Upper lobe of right lung (tissue), 1 donor: ENCODE results near the gene STARD8. TPM values are rescaled to one million over a fixed set of nuclear protein-coding genes. Genes with fewer than 3 reads are reported as not detected.
A peak's percentile ranks its signal among the peaks of the same experiment; 100 is the strongest.
"Not testable (repeated sequence)": the region's sequence is repeated elsewhere in the genome, so short reads cannot be mapped to it uniquely, and the experiment has no call there.

Experiments
- ATAC-seq: fragments of 200-7000 bp; cut with Tn5 transposase; one replicate; pipeline ENCODE4 v1.9.1; 2020; ENCODE audit warnings: mild to moderate bottlenecking, moderate library complexity
- DNase-seq: peaks from one replicate; pipeline ENCODE4 v3.0.0-alpha.2; 2020
- H3K27ac ChIP-seq: fragments of 200-600 bp; one replicate; pipeline ENCODE4 v1.8.0; 2022
- H3K27me3 ChIP-seq: fragments of 200-600 bp; one replicate; pipeline ENCODE4 v1.8.0; 2022; ENCODE audit warnings: mild to moderate bottlenecking
- H3K36me3 ChIP-seq: fragments of 200-600 bp; one replicate; pipeline ENCODE4 v1.8.0; 2022
- H3K4me1 ChIP-seq: fragments of 200-600 bp; one replicate; pipeline ENCODE4 v1.8.0; 2022
- H3K4me3 ChIP-seq: fragments of 200-600 bp; one replicate; pipeline ENCODE4 v1.8.0; 2022; ENCODE audit warnings: mild to moderate bottlenecking
- H3K9me3 ChIP-seq: fragments of 200-600 bp; one replicate; pipeline ENCODE4 v1.8.0; 2022
- intact Hi-C: fragments of 100-400 bp; cut with DNase I; formaldehyde crosslinking; loops from one replicate; pipeline ENCODE4 v1.11.0; 2022
- long read RNA-seq: library from polyadenylated mRNA; unstranded; transcript quantifications from one replicate; pipeline ENCODE4 v2.0.0, GENCODE V29; 2021
- total RNA-seq: library from RNA; stranded (reverse); fragmentation: NEBNext Ultra II Directional; extraction: Animal tissue kit (Norgen Biotek cat#: 25700); gene quantifications from one replicate; pipeline ENCODE4 v1.2.1, GENCODE V29; 2021
- TF ChIP-seq, protein P1 (sequence below): fragments of 200-600 bp; IDR thresholded peaks from one replicate; pipeline ENCODE4 v1.8.0; 2022; ENCODE audit warnings: antibody characterized with exemption
- donor health status: DM: no; HTN: yes; CAD: no; lungs with severe emphysema.

Gene STARD8, protein sequence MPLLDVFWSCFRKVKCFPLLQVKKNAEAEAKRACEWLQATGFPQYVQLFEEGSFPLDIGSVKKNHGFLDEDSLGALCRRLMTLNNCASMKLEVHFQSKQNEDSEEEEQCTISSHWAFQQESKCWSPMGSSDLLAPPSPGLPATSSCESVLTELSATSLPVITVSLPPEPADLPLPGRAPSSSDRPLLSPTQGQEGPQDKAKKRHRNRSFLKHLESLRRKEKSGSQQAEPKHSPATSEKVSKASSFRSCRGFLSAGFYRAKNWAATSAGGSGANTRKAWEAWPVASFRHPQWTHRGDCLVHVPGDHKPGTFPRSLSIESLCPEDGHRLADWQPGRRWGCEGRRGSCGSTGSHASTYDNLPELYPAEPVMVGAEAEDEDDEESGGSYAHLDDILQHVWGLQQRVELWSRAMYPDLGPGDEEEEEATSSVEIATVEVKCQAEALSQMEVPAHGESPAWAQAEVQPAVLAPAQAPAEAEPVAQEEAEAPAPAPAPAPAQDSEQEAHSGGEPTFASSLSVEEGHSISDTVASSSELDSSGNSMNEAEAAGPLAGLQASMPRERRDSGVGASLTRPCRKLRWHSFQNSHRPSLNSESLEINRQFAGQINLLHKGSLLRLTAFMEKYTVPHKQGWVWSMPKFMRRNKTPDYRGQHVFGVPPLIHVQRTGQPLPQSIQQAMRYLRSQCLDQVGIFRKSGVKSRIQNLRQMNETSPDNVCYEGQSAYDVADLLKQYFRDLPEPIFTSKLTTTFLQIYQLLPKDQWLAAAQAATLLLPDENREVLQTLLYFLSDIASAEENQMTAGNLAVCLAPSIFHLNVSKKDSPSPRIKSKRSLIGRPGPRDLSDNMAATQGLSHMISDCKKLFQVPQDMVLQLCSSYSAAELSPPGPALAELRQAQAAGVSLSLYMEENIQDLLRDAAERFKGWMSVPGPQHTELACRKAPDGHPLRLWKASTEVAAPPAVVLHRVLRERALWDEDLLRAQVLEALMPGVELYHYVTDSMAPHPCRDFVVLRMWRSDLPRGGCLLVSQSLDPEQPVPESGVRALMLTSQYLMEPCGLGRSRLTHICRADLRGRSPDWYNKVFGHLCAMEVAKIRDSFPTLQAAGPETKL
- 39.4 TPM for total RNA-seq
- long read RNA-seq, full-length matches to known transcripts, result 49 of 103 reads
- long read RNA-seq, partial matches to known transcripts, result 27 of 103 reads
- long read RNA-seq, other reads (novel, unspliced or antisense), result 27 of 103 reads

DNA sequence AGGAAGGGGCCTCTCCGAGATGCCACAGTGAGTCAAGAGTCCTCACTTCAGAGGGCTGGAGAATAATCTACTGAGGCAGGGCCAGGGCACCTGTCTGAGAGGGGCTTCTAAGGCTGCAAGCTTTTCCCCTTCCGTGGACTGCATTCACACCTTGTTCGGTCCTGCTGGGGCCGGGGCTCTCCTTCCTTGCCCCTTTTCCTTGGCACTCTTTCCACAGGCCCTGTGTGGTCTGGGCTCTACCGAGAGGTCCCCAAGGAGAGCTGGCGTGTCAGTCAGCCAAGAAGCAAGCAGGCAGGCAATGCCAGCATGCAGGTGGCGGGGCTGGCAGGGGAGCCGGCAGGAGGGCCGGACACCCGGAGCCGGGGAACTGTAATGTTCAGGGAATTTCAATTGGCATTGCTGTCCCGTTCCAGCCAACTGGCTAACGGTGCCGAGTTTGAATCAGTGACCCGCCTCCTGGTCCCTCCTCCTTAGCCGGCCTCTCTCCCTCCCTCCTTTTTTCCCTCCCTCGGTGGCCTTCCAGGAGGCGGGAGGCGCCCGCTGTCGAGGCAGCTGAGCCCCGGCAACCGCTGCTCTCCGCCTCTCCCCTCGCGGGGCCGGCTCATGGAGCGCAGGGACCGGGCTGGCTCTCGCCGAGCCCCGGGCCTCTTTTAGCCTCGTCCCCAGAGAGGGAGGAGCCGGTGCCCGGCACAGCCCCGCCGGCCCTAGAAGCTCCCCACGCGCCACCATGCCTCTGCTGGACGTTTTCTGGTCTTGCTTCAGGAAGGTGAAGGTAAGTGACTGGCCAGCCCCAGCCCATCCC lies at the start of gene STARD8:
Gene STARD8 (plus strand): TSS at position 511 of the 802 bp plus-strand sequence. CDS start 217 bp downstream, at position 728.
- intact Hi-C loops, result no loop called here
- no peak within 1 kb of the TSS for H3K27ac ChIP-seq
- peak within 1 kb of the TSS; percentile 34 for H3K4me3 ChIP-seq
- no peaks in the 10 kb centered on the region for H3K27me3 ChIP-seq
- DNase-seq (peak; percentile 61), ATAC-seq (peak; percentile 79)
- H3K4me1 ChIP-seq, result no peaks in the 10 kb centered on the region
- H3K9me3 ChIP-seq, result no peaks in the 10 kb centered on the region
- TF ChIP-seq, protein P1, sequence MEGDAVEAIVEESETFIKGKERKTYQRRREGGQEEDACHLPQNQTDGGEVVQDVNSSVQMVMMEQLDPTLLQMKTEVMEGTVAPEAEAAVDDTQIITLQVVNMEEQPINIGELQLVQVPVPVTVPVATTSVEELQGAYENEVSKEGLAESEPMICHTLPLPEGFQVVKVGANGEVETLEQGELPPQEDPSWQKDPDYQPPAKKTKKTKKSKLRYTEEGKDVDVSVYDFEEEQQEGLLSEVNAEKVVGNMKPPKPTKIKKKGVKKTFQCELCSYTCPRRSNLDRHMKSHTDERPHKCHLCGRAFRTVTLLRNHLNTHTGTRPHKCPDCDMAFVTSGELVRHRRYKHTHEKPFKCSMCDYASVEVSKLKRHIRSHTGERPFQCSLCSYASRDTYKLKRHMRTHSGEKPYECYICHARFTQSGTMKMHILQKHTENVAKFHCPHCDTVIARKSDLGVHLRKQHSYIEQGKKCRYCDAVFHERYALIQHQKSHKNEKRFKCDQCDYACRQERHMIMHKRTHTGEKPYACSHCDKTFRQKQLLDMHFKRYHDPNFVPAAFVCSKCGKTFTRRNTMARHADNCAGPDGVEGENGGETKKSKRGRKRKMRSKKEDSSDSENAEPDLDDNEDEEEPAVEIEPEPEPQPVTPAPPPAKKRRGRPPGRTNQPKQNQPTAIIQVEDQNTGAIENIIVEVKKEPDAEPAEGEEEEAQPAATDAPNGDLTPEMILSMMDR, result no peak
- H3K36me3 ChIP-seq, result no peaks in the 10 kb centered on the region

DNA sequence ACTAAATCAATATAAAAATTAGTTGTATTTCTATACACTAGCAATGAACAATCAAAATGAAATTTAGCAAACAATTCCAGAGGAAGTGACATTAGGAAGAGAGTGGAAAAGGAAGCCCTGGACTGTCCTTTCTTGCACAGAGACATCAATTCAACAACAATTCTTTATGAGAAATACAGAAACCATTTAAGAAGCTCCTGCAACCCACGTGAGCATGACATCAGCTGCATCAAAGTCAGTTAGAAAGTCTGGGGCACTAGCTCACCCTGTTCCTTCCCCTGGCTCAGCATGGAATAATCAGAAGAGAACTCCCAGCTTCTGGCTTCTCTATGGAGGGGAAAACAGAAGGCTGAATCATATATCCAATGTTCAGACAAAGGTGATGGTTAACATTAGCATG lies 48.6 kb upstream of the STARD8 start:
- Histone ChIP-seq H3K9me3 (no peaks in the 10 kb centered on the region), H3K36me3 (no peaks in the 10 kb centered on the region), H3K27me3 (no peaks in the 10 kb centered on the region), H3K27ac (no peak overlapping the region), H3K4me3 (no peak overlapping the region), H3K4me1 (no peaks in the 10 kb centered on the region)
- no peak for ATAC-seq
- intact Hi-C loops, result no loop called here
- TF ChIP-seq, protein P1, result no peak
- no peak for DNase-seq

DNA sequence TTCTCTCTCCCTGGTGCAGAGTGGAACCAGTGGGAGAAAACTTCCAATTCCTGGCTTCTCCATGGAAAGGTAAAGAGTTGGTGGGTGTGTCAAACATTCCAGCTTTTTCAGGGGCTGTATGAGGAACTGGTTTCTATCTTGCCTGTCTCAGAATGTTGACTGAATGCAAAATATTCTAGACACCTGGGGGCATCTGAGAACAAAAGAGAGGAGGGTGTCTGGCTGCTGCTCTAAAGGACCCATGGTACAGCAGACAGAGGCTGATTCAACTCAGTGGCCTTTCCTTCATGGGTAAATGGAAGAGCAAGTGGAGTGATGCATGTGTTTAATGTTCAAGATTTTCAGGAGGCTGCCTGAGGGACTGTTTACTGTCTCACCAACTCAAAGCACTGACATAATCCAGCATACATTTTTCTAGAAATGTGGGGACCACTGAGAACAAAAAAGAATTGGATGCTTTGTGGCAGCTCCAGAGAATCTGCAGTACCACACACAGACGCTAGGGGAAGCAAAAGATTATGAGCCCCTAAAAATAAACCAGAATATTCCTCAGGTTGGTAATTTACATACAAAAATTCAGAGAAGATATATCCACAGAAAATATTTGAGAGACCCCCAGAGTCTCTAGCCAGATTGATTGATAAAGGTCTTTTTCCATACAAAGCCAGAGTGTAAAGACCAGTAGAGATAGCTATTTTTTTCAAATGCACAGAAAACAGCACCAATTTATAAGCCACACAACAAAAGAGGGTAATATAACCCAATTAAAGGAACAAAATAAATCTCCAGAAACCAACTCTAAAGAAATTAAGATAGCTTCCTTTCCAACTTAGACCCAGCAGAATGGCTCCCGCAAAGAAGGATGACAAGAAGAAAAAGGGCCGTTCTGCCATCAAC lies 48.0 kb upstream of the STARD8 start:
- H3K27me3 ChIP-seq, result no peaks in the 10 kb centered on the region
- H3K4me3 ChIP-seq, result no peak overlapping the region
- DNase-seq, result no peak
- no peak for ATAC-seq
- TF ChIP-seq, protein P1, result peak; percentile 68
- H3K9me3 ChIP-seq, result no peaks in the 10 kb centered on the region
- H3K36me3 ChIP-seq, result no peaks in the 10 kb centered on the region
- H3K27ac ChIP-seq, result no peak overlapping the region
- H3K4me1 ChIP-seq, result no peaks in the 10 kb centered on the region
- intact Hi-C loops, result no loop called here

DNA sequence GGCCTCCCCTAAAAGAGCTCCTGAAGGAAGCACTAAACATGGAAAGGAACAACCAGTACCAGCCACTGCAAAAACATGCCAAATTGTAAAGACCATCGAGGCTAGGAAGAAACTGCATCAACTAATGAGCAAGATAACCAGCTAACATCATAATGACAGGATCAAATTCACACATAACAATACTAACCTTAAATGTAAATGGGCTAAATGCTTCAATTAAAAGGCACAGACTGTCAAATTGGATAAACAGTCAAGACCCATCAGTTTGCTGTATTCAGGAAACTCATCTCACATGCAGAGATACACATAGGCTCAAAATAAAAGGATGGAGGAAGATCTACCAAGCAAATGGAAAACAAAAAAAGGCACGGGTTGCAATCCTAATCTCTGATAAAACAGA lies 43.2 kb upstream of the STARD8 start:
- H3K9me3 ChIP-seq, H3K4me3 ChIP-seq, H3K36me3 ChIP-seq, H3K4me1 ChIP-seq, H3K27ac ChIP-seq, ATAC-seq, DNase-seq, intact Hi-C loops, H3K27me3 ChIP-seq: not testable (repeated sequence)

DNA sequence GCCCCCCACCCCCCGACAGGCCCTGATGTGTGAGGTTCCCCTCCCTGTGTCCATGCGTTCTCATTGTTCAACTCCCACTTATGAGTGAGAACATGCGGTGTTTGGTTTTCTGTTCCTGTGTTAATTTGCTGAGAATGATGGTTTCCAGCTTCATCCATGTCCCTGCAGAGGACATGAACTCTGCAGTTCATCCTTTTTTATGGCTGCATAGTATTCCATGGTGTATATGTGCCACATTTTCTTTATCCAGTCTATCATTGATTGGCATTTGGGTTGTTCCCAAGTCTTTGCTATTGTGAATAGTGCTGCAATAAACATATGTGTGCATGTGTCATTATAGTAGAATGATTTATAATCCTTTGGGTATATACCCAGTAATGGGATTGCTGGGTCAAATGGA lies 32.7 kb upstream of the STARD8 start:
- H3K27me3 ChIP-seq, H3K4me1 ChIP-seq, intact Hi-C loops, H3K36me3 ChIP-seq, H3K4me3 ChIP-seq, H3K9me3 ChIP-seq, ATAC-seq, DNase-seq, H3K27ac ChIP-seq: not testable (repeated sequence)
